Suprapubic skin (tissue), 4 donors: Measurements from ENCODE around the gene SMYD3. TPM values are rescaled to one million over a fixed set of nuclear protein-coding genes. Genes with fewer than 3 reads are reported as not detected.

Source experiments
- DNase-seq, 2 donors: peaks; one replicate each; pipeline ENCODE4 v3.0.0-alpha.2; 2019; ENCODE audit warnings: low spot score in 2 of 2
- H3K27ac ChIP-seq: fragments of 200-600 bp; sonication (generic); one replicate; pipeline ENCODE4 v1.5.1; 2019
- H3K27me3 ChIP-seq: fragments of 200-600 bp; sonication (generic); one replicate; pipeline ENCODE4 v1.5.1; 2019
- H3K36me3 ChIP-seq: fragments of 200-600 bp; sonication (generic); one replicate; pipeline ENCODE4 v1.5.1; 2019
- H3K4me1 ChIP-seq: fragments of 200-600 bp; sonication (generic); one replicate; pipeline ENCODE4 v1.5.1; 2019
- H3K4me3 ChIP-seq: fragments of 200-600 bp; sonication (generic); one replicate; pipeline ENCODE4 v1.5.1; 2019; ENCODE audit warnings: mild to moderate bottlenecking
- H3K9me3 ChIP-seq: fragments of 200-600 bp; sonication (generic); one replicate; pipeline ENCODE4 v1.5.1; 2019
- EP300 ChIP-seq: sonication (generic); formaldehyde crosslinking; IDR thresholded peaks from one replicate; pipeline ENCODE4 v1.6.1; 2017; ENCODE audit warnings: antibody characterized with exemption
- POLR2A ChIP-seq, 2 donors: fragments of 450-650 bp; IDR thresholded peaks; one replicate each; pipeline ENCODE4 v1.6.1; 2017; ENCODE audit warnings: antibody characterized with exemption in 2 of 2, mild to moderate bottlenecking in 2 of 2, moderate library complexity in 2 of 2
- POLR2AphosphoS5 ChIP-seq, 3 donors: sonication (generic); formaldehyde crosslinking; IDR thresholded peaks; one replicate each; pipeline ENCODE4 v1.6.1; 2017; ENCODE audit warnings: antibody characterized with exemption in 3 of 3
- WGBS: methylation state at CpG from one replicate; pipeline ENCODE4 v1.1.5; 2018; 5-methylcytosine and 5-hydroxymethylcytosine counted together
- total RNA-seq, 4 donors: library from RNA; depleted of rRNA; stranded (reverse); fragments of >200 nt; gene quantifications; one replicate each; pipeline ENCODE4 v1.1.0, GENCODE V29; 2016
- TF ChIP-seq, protein P1 (sequence below), 2 donors: fragments of 200-600 bp in 1 of 2; fragments of 450-650 bp in 1 of 2; sonication (generic) in 1 of 2; IDR thresholded peaks; one replicate each; pipeline ENCODE4 v1.5.1; 2016 to 2019; ENCODE audit warnings: antibody characterized with exemption in 2 of 2, mild to moderate bottlenecking in 1 of 2, moderate library complexity in 1 of 2

SMYD3 gene
- total RNA-seq, 4 donors from 2014 or later: 14.5 to 33.6 (median 18.9) TPM

DNA sequence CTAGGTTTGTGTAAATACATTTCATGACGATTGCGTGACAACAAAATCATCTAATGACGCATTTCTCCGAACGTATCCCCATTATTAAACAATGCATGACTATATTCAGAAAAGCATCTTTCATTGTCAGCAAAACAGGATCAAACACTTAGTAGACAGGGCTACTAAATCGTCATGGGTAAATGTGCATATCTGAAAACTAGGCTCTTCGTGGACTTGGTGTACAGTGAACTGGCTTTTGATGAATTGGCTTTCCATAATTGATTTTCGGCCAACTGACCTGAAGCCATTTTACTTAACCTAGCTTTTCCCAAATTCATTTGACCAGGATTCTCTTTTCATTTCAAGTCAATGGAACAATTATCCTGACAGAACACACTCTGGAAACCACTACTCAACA, 665.0 kb downstream of the SMYD3 start:
- 88% methylated on average over 8 of the region's 8 CpGs for WGBS
- H3K4me1 ChIP-seq: no peaks in the 10 kb centered on the region
- no peak overlapping the region for H3K4me3 ChIP-seq
- H3K9me3 ChIP-seq: no peaks in the 10 kb centered on the region
- DNase-seq: no peak
- no peaks in the 10 kb centered on the region for H3K36me3 ChIP-seq
- no peak overlapping the region for H3K27ac ChIP-seq
- TF ChIP-seq, protein P1, sequence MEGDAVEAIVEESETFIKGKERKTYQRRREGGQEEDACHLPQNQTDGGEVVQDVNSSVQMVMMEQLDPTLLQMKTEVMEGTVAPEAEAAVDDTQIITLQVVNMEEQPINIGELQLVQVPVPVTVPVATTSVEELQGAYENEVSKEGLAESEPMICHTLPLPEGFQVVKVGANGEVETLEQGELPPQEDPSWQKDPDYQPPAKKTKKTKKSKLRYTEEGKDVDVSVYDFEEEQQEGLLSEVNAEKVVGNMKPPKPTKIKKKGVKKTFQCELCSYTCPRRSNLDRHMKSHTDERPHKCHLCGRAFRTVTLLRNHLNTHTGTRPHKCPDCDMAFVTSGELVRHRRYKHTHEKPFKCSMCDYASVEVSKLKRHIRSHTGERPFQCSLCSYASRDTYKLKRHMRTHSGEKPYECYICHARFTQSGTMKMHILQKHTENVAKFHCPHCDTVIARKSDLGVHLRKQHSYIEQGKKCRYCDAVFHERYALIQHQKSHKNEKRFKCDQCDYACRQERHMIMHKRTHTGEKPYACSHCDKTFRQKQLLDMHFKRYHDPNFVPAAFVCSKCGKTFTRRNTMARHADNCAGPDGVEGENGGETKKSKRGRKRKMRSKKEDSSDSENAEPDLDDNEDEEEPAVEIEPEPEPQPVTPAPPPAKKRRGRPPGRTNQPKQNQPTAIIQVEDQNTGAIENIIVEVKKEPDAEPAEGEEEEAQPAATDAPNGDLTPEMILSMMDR (IDR thresholded peaks at IDR 0.05): no peak
- TF ChIP-seq POLR2A (IDR thresholded peaks at IDR 0.05) (no peak), EP300 (no peak), POLR2AphosphoS5 (IDR thresholded peaks at IDR 0.05) (no peak)
- H3K27me3 ChIP-seq: no peaks in the 10 kb centered on the region

DNA sequence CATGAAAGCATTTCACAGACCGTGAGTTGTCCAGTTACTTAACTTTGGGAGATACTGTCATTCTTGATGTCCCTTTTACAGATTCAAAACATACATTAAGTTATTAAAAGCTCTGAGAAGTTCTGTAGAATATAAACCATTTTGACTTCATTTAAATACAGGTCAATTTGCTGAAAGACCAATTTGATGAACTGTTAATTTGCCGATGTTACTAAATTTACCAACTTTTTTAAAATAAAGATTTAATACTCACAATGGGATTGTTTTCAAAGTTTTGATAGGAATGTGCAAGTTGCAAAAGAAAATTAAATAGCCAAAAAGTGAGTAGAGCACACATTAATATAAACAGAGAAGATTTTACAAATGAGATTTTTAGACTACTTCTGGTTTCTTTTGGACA, 666.1 kb downstream of the SMYD3 start:
- no peak for DNase-seq
- Histone ChIP-seq H3K27ac (no peak overlapping the region), H3K9me3 (no peaks in the 10 kb centered on the region), H3K36me3 (no peaks in the 10 kb centered on the region), H3K4me3 (no peak overlapping the region), H3K27me3 (no peaks in the 10 kb centered on the region), H3K4me1 (no peaks in the 10 kb centered on the region)
- WGBS: 44% methylated on average over 2 of the region's 2 CpGs
- no peak for TF ChIP-seq EP300
- TF ChIP-seq, protein P1 (IDR thresholded peaks at IDR 0.05): no peak
- TF ChIP-seq POLR2A (IDR thresholded peaks at IDR 0.05): no peak
- no peak for TF ChIP-seq POLR2AphosphoS5 (IDR thresholded peaks at IDR 0.05)

GRCh38 chr1:245837718-245838117, 669.4 kb downstream of the SMYD3 start:
- no peak for DNase-seq
- 56% methylated on average over 5 of the region's 5 CpGs for WGBS
- no peaks in the 10 kb centered on the region for H3K9me3 ChIP-seq

DNA sequence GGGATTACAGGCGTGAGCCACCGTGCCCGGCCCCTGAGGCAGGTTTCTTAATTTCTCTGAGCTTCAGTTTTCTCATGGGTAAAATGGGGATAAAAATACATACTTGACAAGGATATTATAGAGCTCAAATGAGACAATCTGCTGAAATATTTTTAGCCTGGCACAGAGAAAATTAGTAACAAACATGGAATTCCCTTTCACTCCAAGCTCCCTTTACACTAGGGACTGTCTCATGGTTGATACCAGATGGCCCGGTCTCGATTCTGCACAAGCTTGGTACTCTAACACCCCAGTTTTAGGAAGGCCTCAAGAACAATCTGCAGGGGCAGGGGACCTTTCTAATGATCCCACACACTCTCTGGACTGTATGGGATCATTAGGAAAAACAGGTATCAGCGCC, 671.7 kb downstream of the SMYD3 start:
- TF ChIP-seq POLR2AphosphoS5 (IDR thresholded peaks at IDR 0.05) (no peak), POLR2A (IDR thresholded peaks at IDR 0.05) (no peak), EP300 (no peak)
- TF ChIP-seq, protein P1 (IDR thresholded peaks at IDR 0.05): no peak
- no peaks in the 10 kb centered on the region for H3K27me3 ChIP-seq
- 79% methylated on average over 6 of the region's 6 CpGs for WGBS
- H3K4me3 ChIP-seq: no peak overlapping the region
- no peaks in the 10 kb centered on the region for H3K4me1 ChIP-seq
- H3K9me3 ChIP-seq: no peaks in the 10 kb centered on the region
- H3K27ac ChIP-seq: no peak overlapping the region
- no peaks in the 10 kb centered on the region for H3K36me3 ChIP-seq
- no peak for DNase-seq

More at GRCh38 chr1:245837718-245838117, 669.4 kb downstream of the SMYD3 start:
- Histone ChIP-seq H3K27me3 (no peaks in the 10 kb centered on the region), H3K4me3 (no peak overlapping the region), H3K4me1 (no peaks in the 10 kb centered on the region), H3K36me3 (no peaks in the 10 kb centered on the region), H3K27ac (no peak overlapping the region)
- TF ChIP-seq, protein P1 (IDR thresholded peaks at IDR 0.05): no peak
- TF ChIP-seq EP300 (no peak), POLR2AphosphoS5 (IDR thresholded peaks at IDR 0.05) (no peak), POLR2A (IDR thresholded peaks at IDR 0.05) (no peak)

DNA sequence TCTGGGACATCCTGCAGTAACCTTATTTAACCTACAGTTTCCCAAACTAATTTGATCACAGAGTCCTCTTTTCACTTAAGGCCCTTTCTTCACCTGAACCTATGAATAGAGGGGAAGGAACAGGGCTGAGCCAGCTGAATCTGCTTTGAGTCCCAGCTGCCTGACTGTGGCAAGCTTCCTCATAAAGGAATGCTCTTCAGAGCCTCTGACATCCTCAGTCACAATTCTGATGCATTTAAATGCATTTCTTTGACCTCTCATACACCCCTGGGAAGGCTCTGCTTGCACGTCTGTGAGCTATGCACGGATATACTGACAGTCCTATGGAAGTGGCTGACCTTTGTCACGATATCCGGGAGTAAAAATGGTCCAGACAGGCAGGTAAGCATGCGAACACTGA, 673.1 kb downstream of the SMYD3 start:
- no peaks in the 10 kb centered on the region for H3K27me3 ChIP-seq
- TF ChIP-seq POLR2AphosphoS5 (IDR thresholded peaks at IDR 0.05): no peak
- TF ChIP-seq, protein P1 (IDR thresholded peaks at IDR 0.05): no peak
- TF ChIP-seq EP300: no peak
- no peak for TF ChIP-seq POLR2A (IDR thresholded peaks at IDR 0.05)
- H3K36me3 ChIP-seq: no peaks in the 10 kb centered on the region
- WGBS: 89% methylated on average over 5 of the region's 5 CpGs
- no peaks in the 10 kb centered on the region for H3K4me1 ChIP-seq
- no peak overlapping the region for H3K27ac ChIP-seq
- DNase-seq: no peak
- H3K4me3 ChIP-seq: no peak overlapping the region
- H3K9me3 ChIP-seq: no peaks in the 10 kb centered on the region
